Endodermal cell (in vitro differentiated cells): ENCODE measurements around the gene KMT5B. TPM values are rescaled to one million over a fixed set of nuclear protein-coding genes. Genes with fewer than 3 reads are reported as not detected.

Experiments
- DNase-seq: peaks from one replicate; pipeline ENCODE4 v3.0.0-alpha.2; 2017
- H3K27ac ChIP-seq: 2 replicates; pipeline ENCODE4 v1.5.1; 2013; ENCODE audit warnings: mild to moderate bottlenecking, low read depth, low read length, moderate library complexity
- H3K27me3 ChIP-seq: 2 replicates; pipeline ENCODE4 v1.6.1; 2013; ENCODE audit warnings: mild to moderate bottlenecking, low read length, moderate library complexity; ENCODE audit not compliant: insufficient read depth, control insufficient read depth, poor library complexity, severe bottlenecking
- H3K36me3 ChIP-seq: 2 replicates; pipeline ENCODE4 v1.7.0; 2013; ENCODE audit warnings: mild to moderate bottlenecking, low read length, moderate library complexity; ENCODE audit not compliant: control insufficient read depth, insufficient read depth
- H3K4me1 ChIP-seq: one replicate; pipeline ENCODE4 v1.7.0; 2013; ENCODE audit warnings: low read length; ENCODE audit not compliant: control insufficient read depth, insufficient read depth
- H3K4me3 ChIP-seq: 2 replicates; pipeline ENCODE4 v1.5.1; 2013; ENCODE audit warnings: mild to moderate bottlenecking, low read length, moderate library complexity
- H3K9ac ChIP-seq: 2 replicates; pipeline ENCODE4 v1.6.1; 2013; ENCODE audit warnings: mild to moderate bottlenecking, low read length, moderate library complexity; ENCODE audit not compliant: poor library complexity, severe bottlenecking; ENCODE audit errors: extremely low read depth
- H3K9me3 ChIP-seq: 2 replicates; pipeline ENCODE4 v1.6.1; 2013; ENCODE audit warnings: mild to moderate bottlenecking, low read length, moderate library complexity; ENCODE audit not compliant: control insufficient read depth
- H3K27ac Mint-ChIP-seq: 2 replicates; pipeline ENCODE4 v1.8.0; 2020; ENCODE audit warnings: mixed read lengths
- H3K27me3 Mint-ChIP-seq: 2 replicates; pipeline ENCODE4 v1.8.0; 2021; ENCODE audit warnings: mild to moderate bottlenecking, mixed read lengths; ENCODE audit not compliant: insufficient read depth
- H3K36me3 Mint-ChIP-seq: 2 replicates; pipeline ENCODE4 v1.8.0; 2020; ENCODE audit warnings: low read depth, mixed read lengths
- H3K4me1 Mint-ChIP-seq: 2 replicates; pipeline ENCODE4 v1.8.0; 2020; ENCODE audit warnings: mixed read lengths
- H3K4me3 Mint-ChIP-seq: 2 replicates; pipeline ENCODE4 v1.8.0; 2020; ENCODE audit warnings: mild to moderate bottlenecking, moderate library complexity, mixed read lengths
- H3K9me3 Mint-ChIP-seq: 2 replicates; pipeline ENCODE4 v1.8.0; 2020; ENCODE audit warnings: mild to moderate bottlenecking, mixed read lengths
- WGBS, 2 experiments: methylation state at CpG; one replicate each; pipeline versions ENCODE4 v1.1.5 to v1.1.7; 2013; ENCODE audit warnings: missing lambda C conversion rate in 2 of 2, mixed read lengths in 1 of 2; ENCODE audit not compliant: insufficient coverage in 1 of 2, insufficient read length in 1 of 2; 5-methylcytosine and 5-hydroxymethylcytosine counted together
- total RNA-seq, 2 donors: library from RNA; stranded (reverse); fragmentation: NEBNext Ultra II Directional in 1 of 2; extraction: Animal tissue kit (Norgen Biotek cat#: 25700) in 1 of 2; gene quantifications; 2 replicates in 1 of 2; 3 replicates in 1 of 2; pipeline ENCODE4 v1.2.1, GENCODE V29; 2021
- TF ChIP-seq, protein P1 (sequence below): fragments of 200-600 bp; sonication (generic); conservative IDR thresholded peaks from 2 replicates; pipeline ENCODE4 v1.5.0; 2021; ENCODE audit warnings: antibody characterized with exemption, mild to moderate bottlenecking

Gene KMT5B
- total RNA-seq, 2 donors from 2014 or later = 53.3 to 62.3 TPM

- TF ChIP-seq, protein P1, sequence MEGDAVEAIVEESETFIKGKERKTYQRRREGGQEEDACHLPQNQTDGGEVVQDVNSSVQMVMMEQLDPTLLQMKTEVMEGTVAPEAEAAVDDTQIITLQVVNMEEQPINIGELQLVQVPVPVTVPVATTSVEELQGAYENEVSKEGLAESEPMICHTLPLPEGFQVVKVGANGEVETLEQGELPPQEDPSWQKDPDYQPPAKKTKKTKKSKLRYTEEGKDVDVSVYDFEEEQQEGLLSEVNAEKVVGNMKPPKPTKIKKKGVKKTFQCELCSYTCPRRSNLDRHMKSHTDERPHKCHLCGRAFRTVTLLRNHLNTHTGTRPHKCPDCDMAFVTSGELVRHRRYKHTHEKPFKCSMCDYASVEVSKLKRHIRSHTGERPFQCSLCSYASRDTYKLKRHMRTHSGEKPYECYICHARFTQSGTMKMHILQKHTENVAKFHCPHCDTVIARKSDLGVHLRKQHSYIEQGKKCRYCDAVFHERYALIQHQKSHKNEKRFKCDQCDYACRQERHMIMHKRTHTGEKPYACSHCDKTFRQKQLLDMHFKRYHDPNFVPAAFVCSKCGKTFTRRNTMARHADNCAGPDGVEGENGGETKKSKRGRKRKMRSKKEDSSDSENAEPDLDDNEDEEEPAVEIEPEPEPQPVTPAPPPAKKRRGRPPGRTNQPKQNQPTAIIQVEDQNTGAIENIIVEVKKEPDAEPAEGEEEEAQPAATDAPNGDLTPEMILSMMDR = no peak
- DNase-seq = peak; percentile 58
- WGBS, 2 experiments = 92 to 93% methylated on average over 9 to 15 of the region's 15 CpGs
Measured at GRCh38 chr11:68215087-68215445, 2.0 kb upstream of the KMT5B start.

GRCh38 chr11:68214173-68215086, 1.3 kb upstream of the KMT5B start:
- DNase-seq = peak; percentile 75
- H3K4me3 ChIP-seq = peak overlapping the region; percentile 82
- H3K4me3 Mint-ChIP-seq = peak overlapping the region; percentile 80
- H3K27me3 Mint-ChIP-seq = peaks cover 30% of the 10 kb centered on the region
- no peaks in the 10 kb centered on the region for H3K27me3 ChIP-seq
- no peaks in the 10 kb centered on the region for H3K4me1 ChIP-seq
- no peaks in the 10 kb centered on the region for H3K36me3 Mint-ChIP-seq
- H3K4me1 Mint-ChIP-seq = peaks cover 16% of the 10 kb centered on the region
- H3K9ac ChIP-seq = peak overlapping the region; percentile 92
- H3K27ac ChIP-seq = peak overlapping the region; percentile 99
- no peaks in the 10 kb centered on the region for H3K9me3 Mint-ChIP-seq
- H3K27ac Mint-ChIP-seq = no peak overlapping the region
- TF ChIP-seq, protein P1 = no peak
- H3K36me3 ChIP-seq = no peaks in the 10 kb centered on the region
- no peaks in the 10 kb centered on the region for H3K9me3 ChIP-seq
- 23 to 58% methylated on average over 21 to 58 of the region's 58 CpGs for WGBS, 2 experiments

More at GRCh38 chr11:68215087-68215445, 2.0 kb upstream of the KMT5B start:
- Mint-ChIP-seq H3K27me3 (peaks cover 30% of the 10 kb centered on the region), H3K36me3 (no peaks in the 10 kb centered on the region), H3K4me3 (peak overlapping the region; percentile 80), H3K4me1 (peaks cover 13% of the 10 kb centered on the region), H3K27ac (no peak overlapping the region), H3K9me3 (no peaks in the 10 kb centered on the region)
- no peak overlapping the region for H3K4me3 ChIP-seq
- H3K27me3 ChIP-seq = no peaks in the 10 kb centered on the region
- no peak overlapping the region for H3K9ac ChIP-seq
- no peaks in the 10 kb centered on the region for H3K36me3 ChIP-seq
- no peak overlapping the region for H3K27ac ChIP-seq
- H3K9me3 ChIP-seq = no peaks in the 10 kb centered on the region
- H3K4me1 ChIP-seq = no peaks in the 10 kb centered on the region

DNA sequence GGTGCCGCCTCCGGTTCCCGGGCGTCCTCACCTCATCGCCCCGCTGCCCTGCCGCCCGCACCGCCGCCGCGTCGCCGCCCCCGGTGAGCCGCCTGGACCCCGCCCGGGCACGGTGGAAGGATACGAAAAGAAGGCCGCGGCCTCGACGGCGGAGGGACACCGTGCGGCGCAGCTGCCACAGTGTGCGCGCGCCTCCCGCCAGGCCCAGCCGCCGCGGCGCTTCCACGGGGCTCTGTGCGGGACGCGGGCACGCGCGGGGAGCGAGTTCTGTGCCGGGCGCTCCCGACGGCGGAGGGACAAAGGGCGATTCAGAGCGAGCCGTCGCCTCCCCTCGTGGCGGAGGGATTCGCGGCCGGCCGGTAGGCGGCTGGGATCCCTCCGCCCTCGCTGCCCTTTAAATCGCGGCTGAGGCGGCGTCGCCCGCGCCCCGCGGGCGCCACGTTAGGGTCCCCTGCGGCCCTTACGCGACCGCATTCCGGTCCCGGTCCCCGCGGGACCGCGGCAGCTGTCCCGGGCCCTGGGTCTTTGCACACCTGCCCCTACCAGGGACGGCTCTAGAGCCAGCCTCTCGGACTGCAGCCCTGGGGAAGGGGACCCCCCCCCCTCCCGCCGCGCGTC, 568 bp upstream of the KMT5B start:
- Mint-ChIP-seq H3K4me3 (peak overlapping the region; percentile 80), H3K36me3 (no peaks in the 10 kb centered on the region), H3K4me1 (peaks cover 20% of the 10 kb centered on the region), H3K9me3 (no peaks in the 10 kb centered on the region), H3K27ac (no peak overlapping the region), H3K27me3 (peaks cover 30% of the 10 kb centered on the region)
- H3K4me1 ChIP-seq = peaks cover 4% of the 10 kb centered on the region
- H3K27me3 ChIP-seq = no peaks in the 10 kb centered on the region
- 0% methylated on average over 89 of the region's 90 CpGs; no CpG with 5 or more reads in 1 of the 2 experiments for WGBS, 2 experiments
- H3K36me3 ChIP-seq = no peaks in the 10 kb centered on the region
- no peaks in the 10 kb centered on the region for H3K9me3 ChIP-seq
- TF ChIP-seq, protein P1 = no peak
- peak overlapping the region; percentile 82 for H3K4me3 ChIP-seq
- peak; percentile 91 for DNase-seq
- peak overlapping the region; percentile 99 for H3K27ac ChIP-seq
- H3K9ac ChIP-seq = peak overlapping the region; percentile 92
